ENCODE measurements around the gene MVB12B.
A peak's percentile ranks its signal among the peaks of the same experiment; 100 is the strongest.

MVB12B gene

GRCh38 chr9:126360073-126360472 is 33.4 kb downstream of the MVB12B start:
- ATAC-seq (ENCODE audit: low read depth): no peak
- DNase-seq (ENCODE audit: low spot score): no peak
- no peak overlapping the region for H3K27ac ChIP-seq (ENCODE audit: poor library complexity, severe bottlenecking)
- H3K27me3 ChIP-seq (ENCODE audit: insufficient read depth, poor library complexity, severe bottlenecking): no peaks in the 10 kb centered on the region
- H3K4me1 ChIP-seq (ENCODE audit: insufficient read depth, poor library complexity, severe bottlenecking): peaks cover 23% of the 10 kb centered on the region
- H3K36me3 ChIP-seq (ENCODE audit: low read depth): peaks cover 9% of the 10 kb centered on the region; the same call in 1 of the 2 replicates
- no peak for TF ChIP-seq CTCF (IDR thresholded peaks at IDR 0.05; ENCODE audit: poor library complexity, severe bottlenecking)
- H3K9me3 ChIP-seq (ENCODE audit: severe bottlenecking): peaks cover 24% of the 10 kb centered on the region
- H3K4me3 ChIP-seq (ENCODE audit: severe bottlenecking): no peak overlapping the region

GRCh38 chr9:126361810-126362238 is 35.2 kb downstream of the MVB12B start:
- Histone ChIP-seq H3K4me3 (ENCODE audit: severe bottlenecking) (no peak overlapping the region), H3K36me3 (ENCODE audit: low read depth) (peaks cover 9% of the 10 kb centered on the region; the same call in 1 of the 2 replicates), H3K27me3 (ENCODE audit: insufficient read depth, poor library complexity, severe bottlenecking) (no peaks in the 10 kb centered on the region), H3K9me3 (ENCODE audit: severe bottlenecking) (peaks cover 24% of the 10 kb centered on the region), H3K4me1 (ENCODE audit: insufficient read depth, poor library complexity, severe bottlenecking) (peaks cover 23% of the 10 kb centered on the region), H3K27ac (ENCODE audit: poor library complexity, severe bottlenecking) (no peak overlapping the region)
- no peak for TF ChIP-seq CTCF (IDR thresholded peaks at IDR 0.05; ENCODE audit: poor library complexity, severe bottlenecking)
- ATAC-seq (ENCODE audit: low read depth) (no peak), DNase-seq (ENCODE audit: low spot score) (no peak)

- H3K27ac ChIP-seq (ENCODE audit: poor library complexity, severe bottlenecking): peak overlapping the region; percentile 84
- no peaks in the 10 kb centered on the region for H3K27me3 ChIP-seq (ENCODE audit: insufficient read depth, poor library complexity, severe bottlenecking)
- DNase-seq (ENCODE audit: low spot score) (no peak), ATAC-seq (ENCODE audit: low read depth) (peak; percentile 37; the same call in 2 of the 3 replicates)
- H3K4me1 ChIP-seq (ENCODE audit: insufficient read depth, poor library complexity, severe bottlenecking): peaks cover 24% of the 10 kb centered on the region
- no peak for TF ChIP-seq CTCF (IDR thresholded peaks at IDR 0.05; ENCODE audit: poor library complexity, severe bottlenecking)
- H3K4me3 ChIP-seq (ENCODE audit: severe bottlenecking): no peak overlapping the region
- peaks cover 9% of the 10 kb centered on the region; the same call in 1 of the 2 replicates for H3K36me3 ChIP-seq (ENCODE audit: low read depth)
- H3K9me3 ChIP-seq (ENCODE audit: severe bottlenecking): peaks cover 24% of the 10 kb centered on the region
Measured at GRCh38 chr9:126363250-126363649, 36.6 kb downstream of the MVB12B start.

GRCh38 chr9:126363847-126364671 is 37.4 kb downstream of the MVB12B start:
- no peak for DNase-seq (ENCODE audit: low spot score)
- TF ChIP-seq CTCF (IDR thresholded peaks at IDR 0.05; ENCODE audit: poor library complexity, severe bottlenecking): no peak

GRCh38 chr9:126365780-126366179 is 39.2 kb downstream of the MVB12B start:
- H3K4me3 ChIP-seq (ENCODE audit: severe bottlenecking): no peak overlapping the region
- DNase-seq (ENCODE audit: low spot score): no peak
- peak; percentile 22 for TF ChIP-seq CTCF (IDR thresholded peaks at IDR 0.05; ENCODE audit: poor library complexity, severe bottlenecking)

More at GRCh38 chr9:126363847-126364671, 37.4 kb downstream of the MVB12B start:
- peaks cover 24% of the 10 kb centered on the region for H3K4me1 ChIP-seq (ENCODE audit: insufficient read depth, poor library complexity, severe bottlenecking)
- no peaks in the 10 kb centered on the region for H3K27me3 ChIP-seq (ENCODE audit: insufficient read depth, poor library complexity, severe bottlenecking)
- ATAC-seq (ENCODE audit: low read depth): peak; percentile 85
- no peak overlapping the region for H3K4me3 ChIP-seq (ENCODE audit: severe bottlenecking)
- peaks cover 24% of the 10 kb centered on the region for H3K9me3 ChIP-seq (ENCODE audit: severe bottlenecking)
- H3K27ac ChIP-seq (ENCODE audit: poor library complexity, severe bottlenecking): peak overlapping the region; percentile 84
- H3K36me3 ChIP-seq (ENCODE audit: low read depth): peaks cover 9% of the 10 kb centered on the region; the same call in 1 of the 2 replicates

More at GRCh38 chr9:126365780-126366179, 39.2 kb downstream of the MVB12B start:
- H3K27me3 ChIP-seq (ENCODE audit: insufficient read depth, poor library complexity, severe bottlenecking): no peaks in the 10 kb centered on the region
- peaks cover 24% of the 10 kb centered on the region for H3K4me1 ChIP-seq (ENCODE audit: insufficient read depth, poor library complexity, severe bottlenecking)
- H3K9me3 ChIP-seq (ENCODE audit: severe bottlenecking): peaks cover 20% of the 10 kb centered on the region
- no peak for ATAC-seq (ENCODE audit: low read depth)
- H3K36me3 ChIP-seq (ENCODE audit: low read depth): peaks cover 9% of the 10 kb centered on the region; the same call in 1 of the 2 replicates
- no peak overlapping the region for H3K27ac ChIP-seq (ENCODE audit: poor library complexity, severe bottlenecking)

Data from RWPE2 (cell line).